ENCODE measurements around the gene CSE1L.
"Not testable (repeated sequence)": the region's sequence is repeated elsewhere in the genome, so short reads cannot be mapped to it uniquely, and the experiment has no call there.

Gene CSE1L, protein sequence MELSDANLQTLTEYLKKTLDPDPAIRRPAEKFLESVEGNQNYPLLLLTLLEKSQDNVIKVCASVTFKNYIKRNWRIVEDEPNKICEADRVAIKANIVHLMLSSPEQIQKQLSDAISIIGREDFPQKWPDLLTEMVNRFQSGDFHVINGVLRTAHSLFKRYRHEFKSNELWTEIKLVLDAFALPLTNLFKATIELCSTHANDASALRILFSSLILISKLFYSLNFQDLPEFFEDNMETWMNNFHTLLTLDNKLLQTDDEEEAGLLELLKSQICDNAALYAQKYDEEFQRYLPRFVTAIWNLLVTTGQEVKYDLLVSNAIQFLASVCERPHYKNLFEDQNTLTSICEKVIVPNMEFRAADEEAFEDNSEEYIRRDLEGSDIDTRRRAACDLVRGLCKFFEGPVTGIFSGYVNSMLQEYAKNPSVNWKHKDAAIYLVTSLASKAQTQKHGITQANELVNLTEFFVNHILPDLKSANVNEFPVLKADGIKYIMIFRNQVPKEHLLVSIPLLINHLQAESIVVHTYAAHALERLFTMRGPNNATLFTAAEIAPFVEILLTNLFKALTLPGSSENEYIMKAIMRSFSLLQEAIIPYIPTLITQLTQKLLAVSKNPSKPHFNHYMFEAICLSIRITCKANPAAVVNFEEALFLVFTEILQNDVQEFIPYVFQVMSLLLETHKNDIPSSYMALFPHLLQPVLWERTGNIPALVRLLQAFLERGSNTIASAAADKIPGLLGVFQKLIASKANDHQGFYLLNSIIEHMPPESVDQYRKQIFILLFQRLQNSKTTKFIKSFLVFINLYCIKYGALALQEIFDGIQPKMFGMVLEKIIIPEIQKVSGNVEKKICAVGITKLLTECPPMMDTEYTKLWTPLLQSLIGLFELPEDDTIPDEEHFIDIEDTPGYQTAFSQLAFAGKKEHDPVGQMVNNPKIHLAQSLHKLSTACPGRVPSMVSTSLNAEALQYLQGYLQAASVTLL

DNA sequence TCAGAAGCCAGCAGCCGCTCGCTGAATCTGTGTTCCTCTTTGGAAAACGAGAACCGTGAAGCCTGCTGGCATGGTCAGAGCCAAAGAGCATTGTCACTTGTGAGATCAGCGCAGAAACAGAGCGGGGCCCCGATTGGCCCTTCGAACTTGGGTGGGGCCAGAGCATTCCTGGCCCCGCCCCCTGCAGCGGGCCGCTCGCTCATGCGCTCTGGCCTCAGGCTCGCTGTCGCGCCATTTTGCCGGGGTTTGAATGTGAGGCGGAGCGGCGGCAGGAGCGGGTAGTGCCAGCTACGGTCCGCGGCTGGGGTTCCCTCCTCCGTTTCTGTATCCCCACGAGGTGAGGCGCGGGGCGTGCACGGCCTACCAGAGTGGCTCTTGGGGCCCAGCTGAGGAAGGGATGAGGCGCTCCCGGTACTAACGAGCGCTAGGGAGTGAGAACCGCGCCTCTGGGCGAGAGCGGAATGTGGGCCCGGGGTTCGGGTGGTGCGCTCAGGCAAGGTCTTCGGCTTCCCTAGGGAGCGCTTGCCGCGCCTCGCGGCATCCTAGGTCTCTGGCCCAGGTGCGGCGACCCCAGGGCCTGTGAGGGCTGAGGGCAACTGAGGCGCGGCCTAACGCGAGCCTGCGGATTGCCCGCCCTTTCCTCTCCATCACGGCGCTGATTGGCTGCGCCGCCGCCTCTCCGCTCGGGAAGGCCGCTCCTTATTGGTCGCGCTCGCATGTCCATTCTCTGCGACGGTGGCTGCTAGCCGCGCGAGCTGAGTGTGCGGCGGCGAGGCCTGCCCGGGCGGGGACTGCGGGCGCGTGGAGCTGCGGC is at the start of gene CSE1L:
CSE1L (plus strand) TSS at position 226 of the 814 bp plus-strand sequence. CDS start 12,152 bp downstream, outside the sequence.
- DNase-seq (ENCODE audit: low read depth in 2 of 2), result peak; percentile 86 to 87

DNA sequence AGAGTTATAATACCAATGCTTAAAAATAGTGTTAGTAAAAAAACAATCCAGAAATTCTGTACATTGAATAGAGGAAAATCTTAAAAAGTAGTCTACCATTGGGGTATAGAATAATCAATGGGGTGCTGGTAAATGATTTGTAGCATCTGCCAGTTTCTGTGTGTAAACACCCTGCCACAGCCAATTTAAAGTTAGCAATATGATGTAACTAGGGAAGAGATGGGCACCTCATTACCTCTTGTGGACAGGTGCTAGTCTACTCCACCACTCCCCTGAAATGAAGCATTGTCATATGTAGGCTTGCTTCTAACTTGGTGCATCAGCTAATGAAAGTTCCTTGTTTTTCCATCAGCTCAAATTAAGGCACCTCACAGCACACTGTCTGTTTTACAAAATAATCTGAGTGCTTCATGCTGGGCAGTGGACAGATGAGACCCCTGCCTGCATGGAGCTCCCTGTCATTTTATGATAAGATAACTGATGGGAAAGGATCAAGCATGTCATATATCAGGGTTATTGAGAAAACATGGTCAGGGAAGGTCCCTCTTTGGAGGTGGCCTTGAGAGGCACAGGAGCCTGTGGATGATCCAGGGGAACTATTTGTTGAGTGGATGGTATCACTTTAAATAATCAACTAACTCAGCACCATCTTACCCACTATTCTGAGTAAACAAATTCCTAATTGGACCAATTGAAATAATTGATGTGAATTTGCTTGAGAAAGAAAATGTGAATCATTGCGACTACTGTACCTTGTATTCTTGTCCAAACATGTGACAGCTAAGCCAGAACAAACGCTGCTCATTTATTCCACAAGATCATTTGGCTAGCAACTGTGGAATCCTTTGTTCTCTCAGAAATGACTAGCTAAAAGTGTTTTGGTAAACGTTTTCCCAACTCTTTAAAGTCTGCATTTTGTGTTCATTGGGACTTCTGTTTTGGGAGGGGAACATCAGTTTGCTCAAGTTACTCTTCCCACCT is 45.9 kb upstream of the CSE1L start:
- no peak for DNase-seq (ENCODE audit: low read depth in 2 of 2)

DNA sequence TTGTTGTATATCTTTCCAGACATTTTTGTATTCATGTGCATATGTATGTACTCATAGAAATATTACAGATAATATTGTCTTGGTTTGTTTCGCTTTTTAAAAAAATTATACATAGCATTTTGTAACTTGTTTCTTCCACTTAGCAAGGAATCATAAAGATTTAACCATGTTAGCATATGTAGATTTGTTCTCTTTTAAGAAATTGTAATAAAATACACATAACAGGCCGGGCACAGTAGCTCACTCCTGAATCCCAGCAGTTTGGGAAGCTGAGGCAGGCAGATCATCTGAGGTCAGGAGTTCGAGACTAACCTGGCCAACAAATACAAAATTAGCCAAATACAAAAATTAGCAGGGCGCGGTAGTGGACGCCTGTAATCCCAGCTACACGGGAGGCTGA is 44.4 kb upstream of the CSE1L start:
- DNase-seq (ENCODE audit: low read depth in 2 of 2), result no peak

DNA sequence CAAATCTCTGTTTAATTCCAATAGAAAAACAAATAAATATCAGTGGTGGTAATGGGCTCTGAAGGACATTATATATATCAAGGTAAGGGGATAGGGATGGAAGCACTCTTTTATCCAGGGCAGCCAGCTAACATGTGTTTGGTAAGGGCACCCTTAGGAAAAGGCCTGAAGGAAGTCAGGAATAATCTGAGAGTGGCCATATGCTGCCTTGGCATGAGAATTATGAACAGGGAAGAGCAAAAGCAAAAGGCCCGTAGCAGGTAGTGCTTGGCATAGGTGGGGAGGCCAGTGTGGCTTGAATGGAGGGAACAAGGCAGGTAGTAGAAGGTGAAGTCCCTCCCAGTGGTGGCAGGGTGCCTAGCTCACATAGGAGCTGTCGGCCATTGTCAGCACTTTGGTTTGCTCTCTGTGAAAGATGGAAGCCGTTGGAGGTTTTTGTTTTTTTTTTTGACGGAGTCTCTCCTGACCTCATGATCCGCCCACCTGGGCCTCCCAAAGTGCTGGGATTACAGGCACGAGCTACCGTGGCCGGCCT is 39.6 kb upstream of the CSE1L start:
- DNase-seq (ENCODE audit: low read depth in 2 of 2), result no peak

DNA sequence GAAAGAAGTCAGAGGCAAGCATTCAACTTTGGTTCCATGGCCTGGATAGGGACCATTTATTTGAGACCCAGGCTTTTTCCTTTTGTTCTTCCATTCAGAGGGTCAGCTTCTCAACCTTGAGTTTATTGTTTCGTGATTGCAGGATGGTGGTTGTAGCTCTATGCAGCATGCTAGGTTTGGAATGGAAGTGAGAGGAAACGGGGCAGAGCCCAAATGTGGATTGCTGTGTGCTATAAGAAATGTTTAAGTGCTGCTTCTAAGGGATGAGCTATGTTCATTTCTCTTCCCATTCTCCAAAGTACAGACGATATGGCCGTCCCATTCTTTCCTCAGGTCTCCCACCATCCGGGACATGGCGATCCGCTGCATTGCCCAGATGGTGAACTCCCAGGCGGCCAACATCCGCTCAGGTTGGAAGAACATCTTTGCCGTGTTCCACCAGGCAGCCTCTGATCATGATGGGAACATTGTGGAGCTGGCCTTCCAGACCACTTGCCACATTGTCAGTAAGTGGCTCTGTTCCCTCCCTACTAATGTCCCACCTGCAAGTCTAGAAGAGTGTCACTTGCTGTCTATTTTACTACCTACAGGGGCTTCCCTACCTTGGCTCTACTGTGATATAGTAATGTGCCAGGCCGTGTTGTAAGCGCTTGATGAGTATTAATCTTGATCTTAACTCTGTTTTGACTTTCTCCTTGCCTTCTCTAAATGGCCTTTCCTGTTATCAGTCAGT is 36.0 kb upstream of the CSE1L start:
- DNase-seq (ENCODE audit: low read depth in 2 of 2), result no peak

DNA sequence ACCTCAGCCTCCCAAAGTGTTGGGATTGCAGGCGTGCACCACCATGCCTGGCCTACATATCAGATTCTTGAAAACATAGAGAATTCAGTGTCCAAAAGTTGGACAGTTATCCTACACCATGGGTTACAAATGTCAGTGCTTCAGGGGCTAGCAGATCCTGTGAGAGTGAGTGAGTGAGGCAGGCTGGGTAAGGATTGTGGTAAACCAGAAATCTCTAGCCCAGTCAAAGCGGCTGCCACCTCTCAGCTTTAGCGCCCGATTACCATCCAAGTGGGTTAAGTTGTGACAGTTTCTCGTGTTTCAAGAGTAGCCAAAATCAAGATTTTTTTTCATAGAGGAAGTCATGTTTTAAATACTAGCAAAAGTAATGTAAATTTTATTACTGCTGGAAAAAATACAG is 21.9 kb upstream of the CSE1L start:
- DNase-seq (ENCODE audit: low read depth in 2 of 2), result no peak

DNA sequence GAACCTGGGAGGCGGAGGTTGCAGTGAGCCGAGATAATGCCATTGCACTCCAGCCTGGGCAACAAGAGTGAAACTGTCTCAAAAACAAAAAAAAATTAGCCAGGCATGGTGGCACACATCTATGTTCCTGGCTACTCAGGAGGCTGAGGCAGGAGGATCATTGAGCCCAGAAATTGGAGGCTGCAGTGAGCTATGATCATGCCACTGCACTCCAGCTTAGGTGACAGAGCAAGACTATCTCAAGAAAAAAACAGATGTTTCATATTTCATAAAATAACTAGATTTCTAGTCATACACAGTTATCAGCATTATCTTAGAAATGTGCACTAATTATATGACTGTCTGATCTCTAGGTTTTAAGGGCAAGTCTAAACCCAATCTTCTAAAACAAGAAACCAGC is 17.9 kb upstream of the CSE1L start:
- not testable (repeated sequence) for DNase-seq (ENCODE audit: low read depth in 2 of 2)

DNA sequence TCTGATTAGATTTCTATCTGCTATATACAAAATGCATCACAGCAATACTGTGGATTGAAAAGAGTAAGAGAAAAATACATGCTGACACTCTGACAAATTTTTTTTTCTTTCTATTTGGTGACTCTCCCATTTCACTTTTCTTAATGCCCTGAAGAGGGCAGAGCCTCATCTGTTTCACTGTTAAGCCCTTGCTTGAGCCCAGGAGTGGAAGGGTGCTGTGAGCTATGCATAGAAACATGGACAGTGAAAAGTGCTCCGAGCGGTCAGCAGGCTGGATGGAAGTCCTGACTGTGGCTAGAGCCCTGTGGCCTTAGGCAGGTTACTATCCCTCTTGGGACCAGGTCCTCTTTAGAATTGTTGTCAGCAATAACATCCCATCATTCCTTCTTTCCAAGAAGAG is 17.4 kb upstream of the CSE1L start:
- DNase-seq (ENCODE audit: low read depth in 2 of 2), result no peak

DNA sequence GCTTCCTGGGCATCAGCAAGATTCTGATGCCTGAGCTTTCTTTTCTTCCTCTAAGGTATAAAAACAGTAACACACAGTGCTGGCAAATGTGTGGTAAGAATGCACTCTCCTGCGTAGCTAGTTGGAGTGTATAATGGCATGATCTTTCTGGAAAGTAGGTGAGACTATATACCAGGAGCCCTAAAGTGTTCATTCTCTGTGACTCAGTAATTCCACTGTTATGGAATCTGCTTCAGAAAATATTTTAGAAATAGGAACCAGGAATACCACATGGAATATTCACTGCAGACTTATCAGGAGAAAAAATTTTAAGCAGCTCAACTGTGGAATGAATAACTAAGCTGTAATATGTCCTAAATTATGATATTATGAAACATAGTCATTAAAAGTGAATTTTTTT is 16.9 kb upstream of the CSE1L start:
- DNase-seq (ENCODE audit: low read depth in 2 of 2), result no peak

DNA sequence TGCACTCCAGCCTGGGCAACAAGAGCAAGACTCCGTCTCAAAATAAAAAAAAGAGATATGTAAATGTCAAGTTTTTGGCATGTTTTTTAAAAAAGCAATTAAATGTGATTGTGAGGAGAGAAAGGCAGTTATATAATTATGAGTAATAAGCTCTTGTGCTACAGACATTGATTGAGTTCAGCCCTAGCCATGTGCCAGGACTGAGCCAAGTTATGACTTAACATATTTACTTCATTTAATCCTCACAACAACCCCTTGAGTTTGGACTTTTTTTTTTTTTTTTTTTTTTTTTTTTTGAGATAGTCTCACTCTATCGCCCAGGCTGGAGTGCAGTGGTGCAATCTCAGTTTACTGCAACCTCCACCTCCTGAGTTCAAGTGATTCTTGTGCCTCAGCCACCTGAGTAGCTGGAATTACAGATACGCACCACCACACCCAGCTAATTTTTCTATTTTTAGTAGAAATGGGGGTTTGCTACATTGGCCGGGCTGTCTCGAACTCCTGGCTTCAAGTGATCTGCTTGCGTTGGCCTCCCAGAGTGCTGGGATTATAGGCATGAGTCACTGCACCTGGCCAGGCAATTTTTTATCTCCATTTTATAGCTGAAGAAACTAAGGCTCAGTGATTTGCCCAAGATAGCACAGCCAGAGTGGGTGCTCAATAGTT is 15.0 kb upstream of the CSE1L start:
- no peak for DNase-seq (ENCODE audit: low read depth in 2 of 2)

DNA sequence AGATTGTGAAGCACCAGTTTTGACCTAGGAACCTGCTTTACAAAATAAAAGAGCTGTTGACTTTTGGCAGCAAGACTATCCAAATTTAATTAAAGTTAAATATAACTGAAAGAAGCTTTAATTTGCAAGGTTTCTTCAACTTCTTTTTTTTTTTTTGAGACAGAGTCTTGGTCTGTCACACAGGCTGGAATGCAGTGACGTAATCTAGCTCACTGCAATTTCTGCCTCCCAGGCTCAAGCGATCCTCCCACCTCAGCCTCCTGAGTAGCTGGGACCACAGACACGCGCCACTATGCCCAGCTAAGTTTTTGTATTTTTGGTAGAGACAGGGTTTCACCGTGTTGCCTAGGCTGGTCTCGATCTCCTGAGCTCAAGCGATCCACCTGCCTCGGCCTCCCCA is 13.7 kb upstream of the CSE1L start:
- no peak for DNase-seq (ENCODE audit: low read depth in 2 of 2)

DNA sequence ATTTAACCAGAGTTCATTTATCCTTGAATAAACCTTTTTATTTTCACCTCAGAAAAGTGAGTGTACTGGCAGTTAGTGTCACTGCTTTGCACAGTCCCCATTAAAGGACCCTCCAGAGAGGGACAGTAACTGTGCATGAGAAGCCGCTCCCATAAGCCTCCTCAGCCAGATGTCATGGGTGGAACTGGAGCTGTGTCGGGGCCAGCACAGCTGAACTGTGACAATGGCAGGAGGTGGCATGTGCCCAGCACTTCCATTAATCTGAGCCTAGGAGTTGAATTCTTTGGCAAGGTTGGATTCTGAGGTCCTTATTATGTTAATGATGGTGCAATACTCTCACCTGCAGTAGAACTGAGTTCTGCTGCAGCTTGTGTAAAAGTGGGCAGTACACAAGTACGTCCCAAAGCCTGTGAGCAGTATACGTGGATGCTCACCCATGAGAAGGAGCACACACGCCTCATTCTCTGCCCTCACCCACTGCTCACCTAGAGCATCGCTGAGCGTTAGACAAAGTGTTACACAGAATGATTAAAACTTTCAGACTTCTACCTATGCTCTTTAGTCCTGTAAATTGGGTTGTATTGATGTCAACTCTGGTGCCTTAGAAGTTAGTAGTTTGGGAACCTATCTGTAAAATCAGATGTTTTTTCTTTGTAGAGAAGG is 11.9 kb upstream of the CSE1L start:
- DNase-seq (ENCODE audit: low read depth in 2 of 2), result no peak

DNA sequence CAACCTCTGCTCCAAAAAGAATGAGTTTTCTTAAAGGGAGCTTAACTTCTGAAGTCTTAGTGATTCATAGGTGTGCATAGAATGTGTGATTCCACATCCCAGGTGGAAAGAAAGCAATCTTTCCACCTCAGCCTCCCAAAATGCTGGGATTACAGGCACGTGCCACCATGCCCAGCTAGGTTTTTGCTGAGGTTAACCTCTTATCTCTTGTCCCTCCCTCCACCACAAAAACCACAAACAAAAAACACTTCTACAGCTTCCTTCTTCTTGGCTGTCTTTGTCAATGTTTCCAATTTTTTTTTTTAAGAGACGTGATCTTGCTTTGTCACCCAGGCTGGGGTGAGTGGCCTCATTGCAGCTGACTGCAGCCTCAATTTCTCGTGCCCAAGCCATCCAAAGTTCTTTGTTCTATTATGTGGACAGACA is 8.1 kb upstream of the CSE1L start:
- DNase-seq (ENCODE audit: low read depth in 2 of 2), result no peak

DNA sequence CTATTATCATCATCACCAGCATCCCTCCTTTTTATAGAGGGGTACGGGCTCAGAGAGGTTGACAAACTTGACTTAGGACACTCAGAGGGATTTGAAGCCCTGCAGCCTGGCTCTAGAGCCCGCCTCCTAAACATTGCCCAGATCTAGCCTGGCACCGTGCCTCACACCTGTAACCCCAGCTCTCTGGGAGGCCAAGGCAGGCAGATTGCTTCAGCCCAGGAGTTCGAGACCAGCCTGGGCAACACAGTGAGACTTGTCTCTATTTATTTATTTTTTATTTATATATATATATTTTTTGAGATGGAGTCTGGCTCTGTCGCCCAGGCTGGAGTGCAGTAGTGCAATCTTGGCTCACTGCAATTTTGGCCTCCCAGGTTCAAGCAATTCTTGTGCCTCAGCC is 6.3 kb upstream of the CSE1L start:
- no peak for DNase-seq (ENCODE audit: low read depth in 2 of 2)

DNA sequence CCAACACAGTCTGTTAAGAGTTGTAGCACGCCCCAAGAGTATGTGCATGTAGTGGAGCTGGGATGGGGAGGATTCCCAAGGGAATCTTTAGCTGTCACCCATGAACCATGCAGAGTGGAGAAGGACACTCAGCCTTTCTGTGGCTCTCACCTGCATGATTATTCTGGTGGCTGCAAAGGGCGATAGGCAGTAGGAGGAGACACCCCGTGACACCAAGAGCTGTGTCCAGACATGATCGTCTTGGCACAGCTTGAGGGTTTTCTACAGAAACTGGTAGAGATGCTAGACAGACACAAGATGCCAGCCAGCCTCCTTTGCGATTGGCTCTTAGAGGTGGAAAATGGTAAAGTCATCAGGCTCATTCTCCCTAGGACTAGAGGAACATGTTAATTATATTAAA is 3.1 kb upstream of the CSE1L start:
- DNase-seq (ENCODE audit: low read depth in 2 of 2), result no peak

DNA sequence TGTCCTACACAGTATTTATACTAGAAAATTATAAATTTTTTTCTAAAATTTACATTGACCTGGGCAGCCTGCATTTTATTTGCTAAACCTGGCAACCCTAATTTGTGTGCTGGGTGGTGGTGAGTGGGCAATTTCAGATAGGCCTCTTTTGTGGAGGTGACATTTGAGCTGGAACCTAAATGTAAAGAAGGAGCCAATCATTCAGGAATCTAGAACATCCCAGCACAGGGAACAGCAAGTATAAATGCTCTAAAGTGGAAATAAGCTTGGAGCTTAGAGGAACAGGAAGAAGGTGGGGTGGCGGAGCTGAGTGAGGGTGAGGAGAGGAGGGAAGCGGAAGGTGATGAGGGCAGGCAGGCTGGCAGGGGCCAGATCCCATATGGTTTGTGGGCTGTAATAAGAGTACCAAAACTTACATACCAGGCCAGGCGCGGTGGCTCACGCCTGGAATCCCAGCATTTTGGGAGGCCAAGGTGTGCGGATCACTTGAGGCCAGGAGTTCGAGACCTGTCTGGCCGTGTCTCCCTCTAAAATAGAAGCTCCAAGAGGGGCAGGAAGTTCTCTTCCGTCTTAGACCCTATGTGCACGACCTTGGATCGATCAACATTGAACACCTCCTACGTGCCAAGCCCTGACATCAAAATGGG is 549 bp upstream of the CSE1L start:
- DNase-seq (ENCODE audit: low read depth in 2 of 2), result no peak

DNA sequence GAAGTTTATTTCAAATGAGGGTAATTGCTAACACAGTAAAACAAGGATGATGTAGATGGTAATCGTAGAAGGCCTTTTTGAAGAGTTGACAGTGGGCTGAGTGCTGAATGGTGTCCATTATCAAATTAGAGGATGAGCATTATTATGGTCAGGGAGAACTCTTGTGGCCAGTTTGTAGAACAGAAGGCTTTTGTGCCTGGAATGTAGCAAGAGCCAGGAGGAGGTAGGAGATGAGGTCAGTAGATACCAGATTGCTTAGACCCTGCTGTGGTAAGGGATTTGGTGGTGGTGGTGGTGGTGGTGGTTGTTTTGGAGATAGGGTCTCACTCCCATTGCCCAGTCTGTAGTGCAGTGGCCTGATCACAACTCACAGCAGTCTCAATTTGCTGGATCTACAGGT is 6.2 kb downstream of the CSE1L start:
- no peak for DNase-seq (ENCODE audit: low read depth in 2 of 2)

DNA sequence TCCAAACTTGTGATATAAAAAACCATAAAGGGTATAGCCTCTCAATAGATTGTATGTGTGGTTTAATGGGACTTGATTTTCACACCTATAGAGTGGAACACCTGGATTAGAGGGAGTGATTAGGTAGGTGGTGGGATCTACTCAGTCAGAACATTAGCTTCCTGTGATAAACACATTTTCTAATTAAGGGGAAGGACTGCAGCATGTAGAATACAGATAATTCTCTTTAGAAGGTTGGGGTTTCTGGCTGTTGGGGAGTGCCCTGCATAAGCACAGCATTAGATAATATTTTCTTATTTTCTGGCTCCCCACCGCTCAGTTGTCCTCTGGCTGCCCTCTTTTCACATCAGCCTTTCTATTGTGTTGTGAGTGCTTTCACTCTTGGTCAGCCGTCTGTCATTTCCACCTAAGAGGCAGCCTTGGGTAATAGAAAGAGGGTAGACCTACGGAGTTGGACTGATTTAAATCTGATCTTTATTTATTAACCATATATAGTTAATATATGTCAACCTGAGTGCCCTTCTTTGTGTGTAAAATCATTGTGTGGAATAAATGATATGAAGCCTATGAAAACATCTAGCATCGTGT is 8.0 kb downstream of the CSE1L start:
- DNase-seq (ENCODE audit: low read depth in 2 of 2), result no peak
